22Rv1 (cell line): ENCODE results near the gene CLEC6A.

ENCODE experiments used
- H3K27ac ChIP-seq: fragments of 450-650 bp; 2 replicates; pipeline ENCODE4 v1.5.1; 2017
- CTCF ChIP-seq: fragments of 450-650 bp; IDR thresholded peaks from 2 replicates; pipeline ENCODE4 v1.5.1; 2017; ENCODE audit warnings: mild to moderate bottlenecking
- ZFX ChIP-seq: fragments of 450-650 bp; IDR thresholded peaks from 2 replicates; pipeline ENCODE4 v1.6.1; 2017; ENCODE audit warnings: antibody characterized with exemption, borderline replicate concordance

The CLEC6A gene

DNA sequence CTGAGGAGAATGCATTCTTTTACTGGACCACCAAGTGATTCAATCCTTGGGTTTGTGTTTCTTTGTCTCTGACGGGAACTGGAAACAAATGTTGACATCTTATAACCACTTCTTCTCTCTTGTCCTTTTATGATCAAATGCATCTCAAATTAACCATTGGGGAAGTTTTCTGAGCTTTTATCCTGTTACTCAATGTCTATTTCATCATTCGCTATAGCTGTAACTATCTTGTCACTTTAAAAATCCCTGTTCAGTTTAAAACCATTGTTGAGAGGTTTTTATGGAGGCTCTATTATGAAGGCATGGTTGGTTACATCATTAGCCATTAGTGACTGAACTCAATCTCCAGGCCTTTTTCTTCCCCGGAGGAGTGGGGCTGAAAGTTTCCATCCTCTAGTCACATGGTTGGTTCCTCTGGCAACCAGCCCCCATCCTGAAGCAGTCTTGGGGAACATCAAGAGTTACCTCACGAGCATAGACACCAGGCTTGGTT lies 2.7 kb upstream of the CLEC6A start:
- TF ChIP-seq CTCF (no peak), ZFX (no peak)
- no peak overlapping the region for H3K27ac ChIP-seq

- TF ChIP-seq CTCF (no peak), ZFX (no peak)
These were observed 2.0 kb upstream of the CLEC6A start for GRCh38 chr12:8453796-8454195.

GRCh38 chr12:8455271-8455670 lies 491 bp upstream of the CLEC6A start:
- TF ChIP-seq CTCF (no peak), ZFX (no peak)
- no peak overlapping the region for H3K27ac ChIP-seq

More at GRCh38 chr12:8453796-8454195, 2.0 kb upstream of the CLEC6A start:
- no peak overlapping the region for H3K27ac ChIP-seq

GRCh38 chr12:8461426-8461825 lies 5.7 kb downstream of the CLEC6A start:
- TF ChIP-seq ZFX (no peak), CTCF (no peak)
- H3K27ac ChIP-seq: no peak overlapping the region

DNA sequence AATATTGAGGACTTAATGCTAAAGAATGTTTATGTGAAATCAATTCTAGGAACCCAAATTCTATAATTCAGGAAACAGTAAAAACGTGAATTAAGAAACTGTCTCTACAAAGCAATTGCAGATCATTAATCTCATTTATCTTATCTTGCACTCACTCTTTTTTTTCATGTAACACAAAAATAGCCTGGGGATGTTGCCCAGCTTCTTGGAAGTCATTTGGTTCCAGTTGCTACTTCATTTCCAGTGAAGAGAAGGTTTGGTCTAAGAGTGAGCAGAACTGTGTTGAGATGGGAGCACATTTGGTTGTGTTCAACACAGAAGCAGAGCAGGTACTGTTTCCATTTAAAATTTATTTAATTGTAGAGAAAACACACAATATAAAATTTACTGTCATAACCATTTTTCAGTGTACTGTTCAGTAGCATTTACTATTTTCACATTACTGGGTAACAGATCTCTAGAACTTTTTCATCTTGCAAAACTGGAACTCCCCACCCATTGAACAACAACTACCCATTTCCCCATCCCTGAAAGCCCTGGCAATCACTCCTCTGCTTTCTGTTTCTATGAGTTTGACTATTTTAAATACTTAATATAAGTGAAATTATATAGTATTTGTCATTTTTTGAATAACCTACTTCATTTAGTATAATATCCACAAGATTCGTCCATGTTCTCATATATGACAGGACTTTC lies 9.7 kb downstream of the CLEC6A start:
- TF ChIP-seq CTCF: no peak
- TF ChIP-seq ZFX: no peak
- no peak overlapping the region for H3K27ac ChIP-seq

DNA sequence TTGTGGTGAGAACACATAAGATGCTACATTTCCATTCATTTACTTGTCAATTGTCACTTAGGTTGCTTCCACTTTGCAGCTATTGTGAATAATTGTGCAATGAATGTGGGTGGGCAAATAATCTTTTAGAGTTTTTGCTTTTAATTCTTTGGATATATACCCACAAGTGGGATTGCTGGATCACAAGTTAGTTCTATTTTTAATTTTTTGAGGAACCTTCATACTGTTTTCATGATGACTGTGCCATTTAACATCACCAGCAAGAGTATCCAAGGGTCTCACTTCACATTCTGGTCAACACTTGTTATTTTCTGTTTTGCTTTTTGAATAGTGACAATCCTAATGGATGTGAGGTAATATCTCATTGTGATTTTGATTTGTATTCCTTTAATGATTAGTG lies 10.5 kb downstream of the CLEC6A start:
- TF ChIP-seq CTCF: no peak
- no peak for TF ChIP-seq ZFX
- H3K27ac ChIP-seq: no peak overlapping the region

- H3K27ac ChIP-seq: no peak overlapping the region
- TF ChIP-seq ZFX: no peak
- no peak for TF ChIP-seq CTCF
These were observed 15.3 kb downstream of the CLEC6A start for GRCh38 chr12:8471090-8471489.
